ENCODE data around the gene FNDC8.
"Not testable (repeated sequence)": the region's sequence is repeated elsewhere in the genome, so short reads cannot be mapped to it uniquely, and the experiment has no call there.

The FNDC8 gene

DNA sequence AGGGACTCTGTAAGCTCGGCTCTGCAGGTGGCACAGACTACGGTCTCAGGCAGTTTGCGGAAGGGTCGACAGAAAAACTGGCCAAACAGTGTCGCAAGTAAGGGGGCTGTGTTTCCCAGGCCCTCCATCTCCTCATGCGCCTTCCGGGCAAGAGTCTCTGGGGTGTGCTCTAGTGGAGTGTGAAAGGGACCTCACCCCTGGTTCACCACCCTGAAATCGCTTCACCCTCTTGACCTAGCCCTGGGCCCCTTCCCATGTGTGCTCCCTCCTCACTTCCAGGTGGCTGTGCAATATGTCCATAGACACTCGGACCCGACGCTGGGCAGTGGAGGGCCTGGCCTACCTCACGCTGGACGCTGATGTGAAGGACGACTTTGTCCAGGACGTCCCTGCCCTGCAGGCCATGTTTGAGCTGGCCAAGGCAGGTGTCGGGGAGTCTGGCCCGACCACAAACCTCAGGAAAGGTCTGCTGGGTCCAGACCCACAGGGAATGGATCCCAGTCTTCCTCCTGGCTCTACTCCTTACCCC, 48.5 kb downstream of the FNDC8 start:
- Histone ChIP-seq H3K36me3 (ENCODE audit: low read length) (no peaks in the 10 kb centered on the region), H3K4me3 (ENCODE audit: insufficient read depth, low read length, poor library complexity, severe bottlenecking) (no peak overlapping the region), H3K9ac (ENCODE audit: low read length) (no peak overlapping the region), H3K9me3 (ENCODE audit: insufficient read depth, low read length) (no peaks in the 10 kb centered on the region), H3K4me2 (ENCODE audit: low read depth, low read length, poor library complexity, severe bottlenecking) (no peak overlapping the region), H2AFZ (ENCODE audit: low read depth, low read length, severe bottlenecking) (no peak overlapping the region), H3K27me3 (ENCODE audit: low read length) (no peaks in the 10 kb centered on the region), H3K27ac (ENCODE audit: low read depth, low read length) (no peak overlapping the region), H4K20me1 (ENCODE audit: low read depth, low read length) (no peaks in the 10 kb centered on the region), H3K79me2 (ENCODE audit: insufficient read depth, low read length) (no peaks in the 10 kb centered on the region), H3F3A (ENCODE audit: insufficient read depth) (no peaks in the 10 kb centered on the region), H3K9me2 (replicated peaks; ENCODE audit: insufficient read depth, low read length) (no peaks in the 10 kb centered on the region)
- TF ChIP-seq EZH2phosphoT487 (conservative IDR thresholded peaks at IDR 0.05; ENCODE audit: low read length) (no peak), CTCF (IDR thresholded peaks at IDR 0.05; ENCODE audit: insufficient read depth, low read length, poor library complexity, severe bottlenecking) (no peak)

DNA sequence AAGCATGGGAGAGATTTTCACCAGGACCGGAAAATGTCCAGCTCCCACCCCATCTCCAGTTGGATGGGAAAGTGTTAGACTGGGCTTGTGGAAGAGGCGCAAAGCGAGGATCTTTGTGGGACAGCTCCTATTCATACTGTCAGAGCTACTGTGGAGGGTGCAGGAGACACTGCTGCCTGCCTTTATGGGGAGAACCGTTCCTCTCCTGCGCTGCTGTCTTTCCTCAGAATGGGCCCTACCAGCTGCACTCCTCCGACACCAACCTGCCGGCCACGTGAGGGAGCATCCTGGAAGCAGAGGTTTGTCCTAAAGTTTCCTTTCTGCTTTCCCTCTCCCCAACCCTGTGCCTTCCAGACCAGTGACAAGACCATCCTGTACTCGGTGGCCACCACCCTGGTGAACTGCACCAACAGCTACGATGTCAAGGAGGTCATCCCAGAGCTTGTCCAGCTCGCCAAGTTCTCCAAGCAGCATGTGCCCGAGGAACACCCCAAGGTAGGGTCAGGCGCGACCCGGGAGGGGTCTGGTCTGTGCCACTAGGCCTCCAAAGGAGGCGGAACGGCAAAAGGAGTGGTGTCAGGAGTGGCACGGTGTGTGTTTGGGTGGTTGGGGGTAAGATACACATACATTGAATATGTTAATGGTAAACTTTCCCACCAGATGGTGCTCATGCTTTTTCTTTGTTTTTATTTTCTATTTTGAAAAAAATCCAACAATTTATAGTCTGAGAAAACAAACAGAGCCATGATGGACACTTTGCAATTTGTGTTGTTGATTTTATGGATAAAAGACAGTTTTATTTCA, 49.8 kb downstream of the FNDC8 start:
- TF ChIP-seq CTCF (IDR thresholded peaks at IDR 0.05; ENCODE audit: insufficient read depth, low read length, poor library complexity, severe bottlenecking) = no peak
- no peak for TF ChIP-seq EZH2phosphoT487 (conservative IDR thresholded peaks at IDR 0.05; ENCODE audit: low read length)
- Histone ChIP-seq H3K9me3 (ENCODE audit: insufficient read depth, low read length) (no peaks in the 10 kb centered on the region), H3K9ac (ENCODE audit: low read length) (no peak overlapping the region), H3K4me3 (ENCODE audit: insufficient read depth, low read length, poor library complexity, severe bottlenecking) (no peak overlapping the region), H3K27me3 (ENCODE audit: low read length) (no peaks in the 10 kb centered on the region), H3K36me3 (ENCODE audit: low read length) (no peaks in the 10 kb centered on the region), H3F3A (ENCODE audit: insufficient read depth) (no peaks in the 10 kb centered on the region), H4K20me1 (ENCODE audit: low read depth, low read length) (no peaks in the 10 kb centered on the region), H3K27ac (ENCODE audit: low read depth, low read length) (no peak overlapping the region), H2AFZ (ENCODE audit: low read depth, low read length, severe bottlenecking) (no peak overlapping the region), H3K79me2 (ENCODE audit: insufficient read depth, low read length) (no peaks in the 10 kb centered on the region), H3K4me2 (ENCODE audit: low read depth, low read length, poor library complexity, severe bottlenecking) (no peak overlapping the region), H3K9me2 (replicated peaks; ENCODE audit: insufficient read depth, low read length) (no peaks in the 10 kb centered on the region)

- TF ChIP-seq EZH2phosphoT487 (conservative IDR thresholded peaks at IDR 0.05; ENCODE audit: low read length) = no peak
- no peak for TF ChIP-seq CTCF (IDR thresholded peaks at IDR 0.05; ENCODE audit: insufficient read depth, low read length, poor library complexity, severe bottlenecking)
- Histone ChIP-seq H3K9me2 (replicated peaks; ENCODE audit: insufficient read depth, low read length) (no peaks in the 10 kb centered on the region), H3K9me3 (ENCODE audit: insufficient read depth, low read length) (no peaks in the 10 kb centered on the region), H3K4me3 (ENCODE audit: insufficient read depth, low read length, poor library complexity, severe bottlenecking) (no peak overlapping the region), H3F3A (ENCODE audit: insufficient read depth) (no peaks in the 10 kb centered on the region), H3K27ac (ENCODE audit: low read depth, low read length) (no peak overlapping the region), H3K79me2 (ENCODE audit: insufficient read depth, low read length) (no peaks in the 10 kb centered on the region), H4K20me1 (ENCODE audit: low read depth, low read length) (no peaks in the 10 kb centered on the region), H3K9ac (ENCODE audit: low read length) (no peak overlapping the region), H3K4me2 (ENCODE audit: low read depth, low read length, poor library complexity, severe bottlenecking) (no peak overlapping the region), H2AFZ (ENCODE audit: low read depth, low read length, severe bottlenecking) (no peak overlapping the region), H3K27me3 (ENCODE audit: low read length) (no peaks in the 10 kb centered on the region), H3K36me3 (ENCODE audit: low read length) (no peaks in the 10 kb centered on the region)
These were observed 50.4 kb downstream of the FNDC8 start for GRCh38 chr17:35171834-35172233.

- H3K27ac ChIP-seq (ENCODE audit: low read depth, low read length); H3K4me2 ChIP-seq (ENCODE audit: low read depth, low read length, poor library complexity, severe bottlenecking); H3K36me3 ChIP-seq (ENCODE audit: low read length); H4K20me1 ChIP-seq (ENCODE audit: low read depth, low read length); H3K9me2 ChIP-seq (replicated peaks; ENCODE audit: insufficient read depth, low read length); H2AFZ ChIP-seq (ENCODE audit: low read depth, low read length, severe bottlenecking); H3K9me3 ChIP-seq (ENCODE audit: insufficient read depth, low read length); H3K9ac ChIP-seq (ENCODE audit: low read length); H3F3A ChIP-seq (ENCODE audit: insufficient read depth); H3K27me3 ChIP-seq (ENCODE audit: low read length); H3K4me3 ChIP-seq (ENCODE audit: insufficient read depth, low read length, poor library complexity, severe bottlenecking); H3K79me2 ChIP-seq (ENCODE audit: insufficient read depth, low read length): not testable (repeated sequence)
These were observed 50.9 kb downstream of the FNDC8 start for GRCh38 chr17:35172321-35172720.
